ENCODE data around the gene PARVG.
A peak's percentile ranks its signal among the peaks of the same experiment; 100 is the strongest.

PARVG gene

DNA sequence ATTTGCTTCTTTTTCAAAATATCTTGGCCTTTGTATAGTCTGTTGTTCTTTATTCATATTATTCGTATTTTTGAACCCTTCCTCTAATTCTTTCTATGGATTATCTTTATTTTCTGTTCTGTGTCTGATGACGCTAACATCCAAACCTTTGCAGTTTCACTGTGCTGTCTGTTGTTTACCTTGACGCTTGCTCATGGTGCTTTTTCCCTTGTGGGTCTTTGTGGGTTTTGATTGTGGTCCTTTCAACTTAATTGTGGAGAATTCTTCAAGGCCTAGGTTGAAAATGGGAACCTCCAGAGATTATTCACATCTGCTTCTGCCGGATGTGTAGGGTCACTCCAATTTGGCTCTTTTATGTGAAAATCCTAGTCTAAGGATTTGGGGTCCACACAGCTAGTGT lies 34.6 kb downstream of the PARVG start:
- in situ Hi-C loops (cut with MboI; ENCODE audit: low sequenced_read_pairs, unreplicated experiment): no loop called here
- no peak for DNase-seq (ENCODE audit: low spot score)
- TF ChIP-seq, protein P1, sequence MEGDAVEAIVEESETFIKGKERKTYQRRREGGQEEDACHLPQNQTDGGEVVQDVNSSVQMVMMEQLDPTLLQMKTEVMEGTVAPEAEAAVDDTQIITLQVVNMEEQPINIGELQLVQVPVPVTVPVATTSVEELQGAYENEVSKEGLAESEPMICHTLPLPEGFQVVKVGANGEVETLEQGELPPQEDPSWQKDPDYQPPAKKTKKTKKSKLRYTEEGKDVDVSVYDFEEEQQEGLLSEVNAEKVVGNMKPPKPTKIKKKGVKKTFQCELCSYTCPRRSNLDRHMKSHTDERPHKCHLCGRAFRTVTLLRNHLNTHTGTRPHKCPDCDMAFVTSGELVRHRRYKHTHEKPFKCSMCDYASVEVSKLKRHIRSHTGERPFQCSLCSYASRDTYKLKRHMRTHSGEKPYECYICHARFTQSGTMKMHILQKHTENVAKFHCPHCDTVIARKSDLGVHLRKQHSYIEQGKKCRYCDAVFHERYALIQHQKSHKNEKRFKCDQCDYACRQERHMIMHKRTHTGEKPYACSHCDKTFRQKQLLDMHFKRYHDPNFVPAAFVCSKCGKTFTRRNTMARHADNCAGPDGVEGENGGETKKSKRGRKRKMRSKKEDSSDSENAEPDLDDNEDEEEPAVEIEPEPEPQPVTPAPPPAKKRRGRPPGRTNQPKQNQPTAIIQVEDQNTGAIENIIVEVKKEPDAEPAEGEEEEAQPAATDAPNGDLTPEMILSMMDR (IDR thresholded peaks at IDR 0.05; ENCODE audit: borderline replicate concordance, control extremely low read depth, extremely low read depth, insufficient read depth, missing control alignments): no peak

DNA sequence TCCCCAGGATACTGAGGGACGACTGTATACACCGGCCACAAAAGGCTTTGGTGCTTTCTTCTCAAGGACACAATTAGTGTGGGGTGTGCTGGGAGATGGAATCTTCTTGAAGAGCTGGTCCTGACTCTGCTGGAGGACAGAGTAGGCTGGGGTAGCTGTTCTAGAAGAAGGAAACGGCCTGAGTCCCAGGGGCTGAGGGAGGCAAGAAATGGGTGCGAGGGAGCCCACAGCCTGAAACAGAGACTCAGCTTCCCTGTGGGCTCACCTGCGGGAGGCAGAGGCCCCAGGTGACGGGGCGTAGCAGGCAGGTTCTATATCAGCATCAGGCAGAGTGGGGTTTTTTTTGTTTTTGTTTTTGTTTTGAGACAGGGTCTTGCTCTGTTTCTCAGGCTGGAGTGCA lies 36.6 kb downstream of the PARVG start:
- TF ChIP-seq, protein P1 (IDR thresholded peaks at IDR 0.05; ENCODE audit: borderline replicate concordance, control extremely low read depth, extremely low read depth, insufficient read depth, missing control alignments): no peak
- in situ Hi-C loops (cut with MboI; ENCODE audit: low sequenced_read_pairs, unreplicated experiment): no loop called here
- no peak for DNase-seq (ENCODE audit: low spot score)

GRCh38 chr22:44218071-44218470 lies 37.3 kb downstream of the PARVG start:
- DNase-seq (ENCODE audit: low spot score): peak; percentile 20
- in situ Hi-C loops (cut with MboI; ENCODE audit: low sequenced_read_pairs, unreplicated experiment): no loop called here
- TF ChIP-seq, protein P1 (IDR thresholded peaks at IDR 0.05; ENCODE audit: borderline replicate concordance, control extremely low read depth, extremely low read depth, insufficient read depth, missing control alignments): no peak

GRCh38 chr22:44219101-44219870 lies 38.6 kb downstream of the PARVG start:
- no peak for DNase-seq (ENCODE audit: low spot score)
- TF ChIP-seq, protein P1 (IDR thresholded peaks at IDR 0.05; ENCODE audit: borderline replicate concordance, control extremely low read depth, extremely low read depth, insufficient read depth, missing control alignments): no peak
- in situ Hi-C loops (cut with MboI; ENCODE audit: low sequenced_read_pairs, unreplicated experiment): no loop called here

GRCh38 chr22:44220727-44221680 lies 40.3 kb downstream of the PARVG start:
- TF ChIP-seq, protein P1 (IDR thresholded peaks at IDR 0.05; ENCODE audit: borderline replicate concordance, control extremely low read depth, extremely low read depth, insufficient read depth, missing control alignments): no peak
- in situ Hi-C loops (cut with MboI; ENCODE audit: low sequenced_read_pairs, unreplicated experiment): no loop called here

DNA sequence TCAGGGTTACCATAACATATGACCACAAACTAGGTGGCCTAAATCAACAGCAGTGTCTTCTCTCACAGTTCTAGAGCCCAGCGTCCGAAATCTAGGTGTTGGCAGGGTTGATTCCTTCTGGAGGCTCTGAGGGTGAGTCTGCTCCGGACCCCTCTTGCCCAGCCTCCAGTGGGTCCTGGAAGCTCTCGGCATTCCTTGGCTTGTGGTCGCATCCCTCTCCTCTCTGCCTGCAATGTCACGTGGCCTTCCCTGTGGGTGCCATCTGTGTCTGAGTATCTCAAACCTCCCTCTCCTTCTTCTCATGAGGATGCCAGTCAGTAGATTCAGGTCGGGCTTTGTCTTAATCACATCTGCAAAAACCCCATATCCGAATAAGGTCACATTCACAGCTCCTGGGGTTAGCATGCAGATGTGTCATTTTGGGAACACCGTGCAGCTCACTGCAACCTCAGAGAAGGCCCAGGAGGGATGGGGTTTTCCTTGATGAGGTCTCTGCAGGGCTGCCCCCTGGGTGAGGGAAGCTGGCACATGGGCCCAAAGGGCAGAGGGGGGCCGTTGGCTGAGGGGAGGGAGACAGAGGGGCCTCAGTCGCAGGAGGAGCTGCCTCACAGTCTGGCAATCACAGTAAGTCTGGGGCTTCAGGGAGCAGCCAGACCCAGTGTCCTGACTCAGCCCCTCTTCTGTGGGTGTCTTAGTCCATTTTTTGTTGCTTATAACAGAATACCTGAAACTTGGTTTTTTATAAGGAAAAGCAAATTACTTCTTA lies 41.2 kb downstream of the PARVG start:
- TF ChIP-seq, protein P1 (IDR thresholded peaks at IDR 0.05; ENCODE audit: borderline replicate concordance, control extremely low read depth, extremely low read depth, insufficient read depth, missing control alignments): no peak
- in situ Hi-C loops (cut with MboI; ENCODE audit: low sequenced_read_pairs, unreplicated experiment): no loop called here
- DNase-seq (ENCODE audit: low spot score): no peak

More at GRCh38 chr22:44220727-44221680, 40.3 kb downstream of the PARVG start:
- no peak for DNase-seq (ENCODE audit: low spot score)
